HG03139 (cell line): Measurements from ENCODE around the gene ITGA5.
A peak's percentile ranks its signal among the peaks of the same experiment; 100 is the strongest.

Experiments
- ATAC-seq: cut with Tn5 transposase; IDR thresholded peaks from one replicate; pipeline ENCODE4 v1.9.1; 2021; ENCODE audit not compliant: unreplicated experiment

ITGA5 gene

DNA sequence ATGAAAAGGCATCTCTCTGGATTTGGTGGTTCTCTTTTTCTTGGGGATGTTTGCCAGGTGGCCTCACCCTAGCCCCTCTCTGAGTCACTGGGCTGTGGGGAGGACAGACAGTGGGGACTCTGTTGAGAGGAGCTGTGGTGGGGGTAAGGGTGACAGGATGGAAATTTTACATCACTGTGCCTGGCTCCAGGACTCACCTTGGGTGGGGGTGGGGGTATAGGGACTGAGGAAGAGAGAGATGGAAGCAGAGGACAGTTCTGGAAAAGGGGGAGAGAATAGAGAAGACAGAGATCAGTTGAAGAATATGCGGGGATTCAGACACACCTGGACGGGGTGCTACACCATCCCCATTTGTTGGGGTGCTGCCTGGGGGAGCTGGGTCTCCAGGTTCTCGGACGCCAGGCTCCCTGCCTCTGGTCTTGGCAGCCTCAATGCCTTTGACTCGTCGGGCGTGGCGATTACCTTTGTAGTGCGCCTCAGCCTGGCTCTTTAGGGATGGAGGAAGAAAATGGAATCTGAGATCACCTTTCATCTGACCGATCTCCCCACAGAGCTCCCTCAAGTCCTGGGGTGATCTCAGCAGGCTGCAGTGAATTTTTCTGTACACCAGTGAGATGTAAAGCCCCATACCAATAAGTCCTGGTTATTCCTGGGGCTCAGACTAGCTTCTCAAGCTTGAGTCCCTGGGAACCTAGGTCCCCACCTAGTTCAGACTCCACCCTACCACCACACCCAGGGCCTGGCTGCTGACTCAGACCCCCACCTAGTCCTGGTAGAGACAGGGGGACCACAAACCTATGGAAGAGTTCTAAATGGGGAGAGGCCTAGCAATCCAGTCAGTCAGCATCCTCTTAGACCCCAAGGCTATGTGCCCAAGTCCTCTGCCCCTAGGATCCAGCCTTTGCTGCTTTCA lies 45.2 kb downstream of the ITGA5 start:
- ATAC-seq, result no peak

- no peak for ATAC-seq
Observed at GRCh38 chr12:54372113-54372806, 46.8 kb downstream of the ITGA5 start.

- ATAC-seq, result no peak
Observed at GRCh38 chr12:54371328-54372112, 47.5 kb downstream of the ITGA5 start.

- no peak for ATAC-seq
Observed at GRCh38 chr12:54370171-54370730, 48.8 kb downstream of the ITGA5 start.

DNA sequence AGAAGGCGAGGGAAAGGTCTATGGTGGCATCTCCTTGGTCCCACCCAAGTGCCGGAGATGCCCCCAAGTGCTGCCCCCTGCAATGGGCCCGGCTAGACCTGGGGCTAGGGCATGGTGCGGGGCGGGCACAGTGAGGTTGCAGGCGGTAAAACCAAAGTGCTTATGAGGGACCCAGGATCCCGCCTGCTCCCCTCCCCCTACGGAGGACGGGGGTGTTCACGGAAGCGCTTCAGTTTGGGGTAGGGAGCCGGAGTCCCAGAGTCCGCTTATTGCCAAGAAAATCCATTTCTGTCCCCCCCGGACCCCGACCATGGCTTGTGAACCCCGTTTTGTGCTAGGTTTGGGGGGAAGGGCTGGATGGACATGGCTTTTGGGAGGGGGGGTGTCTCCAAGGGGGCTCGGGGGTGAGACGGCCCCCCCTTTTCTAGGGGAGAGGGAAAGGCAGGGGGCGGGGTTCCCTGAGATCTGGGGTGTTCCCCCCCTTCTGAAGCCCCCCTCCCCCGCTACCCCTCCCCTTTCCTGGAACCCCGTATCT lies 49.4 kb downstream of the ITGA5 start:
- ATAC-seq, result no peak

- no peak for ATAC-seq
Observed at GRCh38 chr12:54368709-54369596, 50.1 kb downstream of the ITGA5 start.

GRCh38 chr12:54368025-54368708 lies 50.9 kb downstream of the ITGA5 start:
- ATAC-seq, result no peak

DNA sequence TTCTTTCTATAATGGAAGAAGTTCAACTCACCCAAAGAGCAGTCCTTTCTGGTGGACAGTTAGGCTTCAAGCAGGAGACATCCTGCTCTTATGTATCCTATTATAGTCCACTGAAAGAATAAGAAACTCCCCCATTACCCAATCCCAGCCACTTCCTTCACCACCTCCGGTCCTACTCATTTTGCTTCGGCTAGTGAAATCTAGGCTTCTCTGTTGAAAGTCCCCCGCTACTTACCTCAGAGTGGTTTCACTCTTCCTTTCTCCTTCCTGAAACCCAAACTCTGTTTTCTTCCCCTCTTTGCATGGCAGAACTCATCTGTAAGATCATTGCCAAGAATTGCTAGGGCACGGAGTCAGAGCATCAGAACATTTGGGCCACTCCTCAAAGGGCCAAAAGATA lies 54.7 kb downstream of the ITGA5 start, which contains the start of gene GPR84:
GPR84 (minus strand) TSS at position 74 of the 400 bp plus-strand sequence. CDS start 635 bp downstream, outside the sequence.
- no peak for ATAC-seq

- no peak for ATAC-seq
Observed at GRCh38 chr12:54363618-54364017, 55.4 kb downstream of the ITGA5 start.

GRCh38 chr12:54363047-54363446 lies 56.0 kb downstream of the ITGA5 start:
- no peak for ATAC-seq

- ATAC-seq, result no peak
Observed at GRCh38 chr12:54360717-54361456, 58.2 kb downstream of the ITGA5 start.

DNA sequence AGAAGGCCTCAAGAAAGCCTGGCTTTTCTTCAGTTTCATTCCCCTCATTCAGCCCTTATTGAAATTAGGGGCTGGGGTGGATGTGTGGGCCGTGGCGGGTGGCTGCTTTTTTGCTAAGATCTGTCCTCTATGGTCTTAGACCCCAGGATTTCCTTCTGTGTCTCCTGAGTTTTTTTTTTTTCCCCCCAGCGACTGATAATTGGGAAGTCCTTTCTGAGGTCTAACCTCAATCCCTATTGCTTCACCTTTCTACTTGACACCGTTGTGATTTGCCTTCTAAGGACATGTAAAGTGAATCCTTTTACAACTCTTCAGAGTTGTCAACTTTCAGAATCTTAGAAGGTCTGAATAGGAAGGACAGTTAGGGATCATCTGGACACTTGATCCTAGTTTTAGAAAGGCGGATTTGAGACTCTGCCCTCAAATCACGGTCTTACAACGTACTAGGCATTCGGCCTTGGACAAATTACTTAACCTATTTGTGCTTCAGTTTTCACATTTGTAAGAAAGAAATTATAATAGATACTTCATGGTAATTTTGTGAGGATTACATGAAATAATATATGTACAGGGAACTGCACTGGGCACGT lies 59.2 kb downstream of the ITGA5 start:
- ATAC-seq, result no peak

DNA sequence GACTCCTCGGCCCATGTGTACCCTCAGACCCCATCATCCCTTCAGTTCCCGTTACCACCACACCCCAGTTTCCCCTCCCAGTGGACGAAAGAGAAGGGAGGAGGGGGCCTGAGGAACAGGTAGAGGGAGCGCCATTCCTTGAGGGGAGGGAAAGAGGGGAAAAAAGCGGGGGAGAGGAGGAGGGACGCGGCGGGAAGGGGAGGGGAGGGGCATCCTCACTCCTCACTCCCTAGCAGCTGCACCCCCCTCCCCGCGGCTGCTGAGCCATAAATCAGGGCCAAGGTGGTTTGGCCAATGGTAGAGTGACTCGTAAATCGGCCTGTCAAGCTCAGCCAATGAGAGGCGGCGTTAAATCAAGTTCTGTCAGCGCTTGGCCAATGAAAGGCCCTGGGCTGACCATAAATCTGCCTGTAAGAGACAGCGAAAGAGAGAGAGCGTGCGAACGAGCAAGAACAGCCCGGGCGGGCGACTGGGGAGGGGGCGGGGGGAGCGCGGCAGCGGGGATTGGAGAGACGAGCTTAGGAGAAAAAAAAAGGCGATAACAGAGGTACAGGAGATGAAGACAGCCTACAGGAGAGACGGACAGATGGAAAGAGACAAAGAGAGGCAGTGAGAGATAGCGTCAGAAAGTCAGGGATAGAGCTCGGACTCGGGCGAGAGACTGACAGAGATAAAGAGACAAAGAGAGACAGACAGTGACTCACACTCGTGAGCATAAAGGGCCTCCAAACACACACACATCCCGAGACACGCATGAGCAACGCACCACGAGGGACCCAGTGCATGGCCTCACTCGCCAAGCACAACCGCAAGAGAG lies 59.9 kb downstream of the ITGA5 start:
- ATAC-seq, result peak; percentile 97

DNA sequence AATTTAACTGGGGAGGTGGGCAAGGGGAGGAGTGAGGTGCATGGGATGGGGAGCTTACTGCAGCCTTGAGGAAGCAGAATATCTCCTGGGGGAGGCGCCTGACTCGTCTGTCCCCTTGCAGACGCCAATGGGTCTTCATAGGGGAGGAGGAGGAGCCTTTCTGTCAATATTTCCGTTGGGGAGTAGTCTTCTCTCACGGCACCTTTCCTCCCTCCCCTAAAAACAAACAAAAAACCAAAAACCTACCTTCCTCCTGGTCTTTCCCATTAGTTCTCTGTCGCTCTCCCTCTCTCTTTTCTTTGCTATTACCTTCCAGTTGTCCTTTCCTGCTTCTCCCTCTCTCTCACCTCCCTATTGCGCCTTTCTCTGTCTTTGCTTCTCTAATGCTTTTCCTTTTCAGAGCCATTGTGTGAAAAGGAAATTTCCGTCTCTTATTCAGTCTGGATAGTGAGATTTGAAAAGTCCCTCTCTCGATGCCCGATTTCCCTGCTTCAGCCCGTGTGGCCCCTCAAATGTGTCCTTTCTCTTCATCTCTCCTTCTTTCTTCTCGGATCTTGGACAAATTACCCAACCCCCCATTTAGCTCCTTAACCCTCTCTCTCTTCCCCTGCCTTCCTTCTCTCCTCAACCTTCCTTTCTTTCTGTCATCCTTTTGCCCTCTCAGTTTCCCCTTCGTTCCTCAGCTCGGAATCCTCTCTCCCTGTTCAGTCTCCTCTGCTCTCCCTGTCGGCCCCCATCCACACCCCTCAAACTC lies 60.7 kb downstream of the ITGA5 start:
- no peak for ATAC-seq

DNA sequence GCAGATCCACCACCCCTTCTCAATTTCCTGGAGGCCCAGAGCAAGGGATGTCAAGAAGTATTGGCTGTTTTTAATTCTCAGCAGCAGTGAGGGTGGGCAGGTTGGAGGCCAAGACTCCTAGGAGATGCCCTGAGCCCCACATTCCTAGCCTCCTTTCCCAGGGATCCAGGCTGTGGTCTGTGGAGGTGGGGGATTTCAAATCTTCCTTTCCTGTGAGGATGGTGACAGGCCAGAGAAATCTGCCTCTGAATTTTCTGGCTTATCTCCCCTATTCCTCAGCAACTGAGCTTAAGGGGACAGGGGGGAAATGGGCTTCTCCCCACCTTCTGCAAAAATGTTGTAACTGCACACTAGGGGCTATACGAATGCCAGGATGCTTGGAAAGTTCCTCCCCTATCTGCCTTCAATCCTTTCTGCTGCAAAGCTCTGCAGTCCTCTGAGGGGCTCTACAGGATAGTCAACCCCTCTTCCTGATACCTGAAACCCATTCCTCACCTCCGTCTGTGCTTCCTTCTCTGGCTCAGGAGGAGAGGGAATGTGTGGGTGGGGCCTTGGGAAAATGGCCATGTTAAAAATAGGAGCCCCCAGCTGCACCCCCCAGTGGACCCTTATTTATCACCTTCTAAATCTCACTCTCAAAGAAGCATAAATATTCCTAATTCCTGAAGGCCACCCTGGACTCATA lies 61.4 kb downstream of the ITGA5 start:
- no peak for ATAC-seq

DNA sequence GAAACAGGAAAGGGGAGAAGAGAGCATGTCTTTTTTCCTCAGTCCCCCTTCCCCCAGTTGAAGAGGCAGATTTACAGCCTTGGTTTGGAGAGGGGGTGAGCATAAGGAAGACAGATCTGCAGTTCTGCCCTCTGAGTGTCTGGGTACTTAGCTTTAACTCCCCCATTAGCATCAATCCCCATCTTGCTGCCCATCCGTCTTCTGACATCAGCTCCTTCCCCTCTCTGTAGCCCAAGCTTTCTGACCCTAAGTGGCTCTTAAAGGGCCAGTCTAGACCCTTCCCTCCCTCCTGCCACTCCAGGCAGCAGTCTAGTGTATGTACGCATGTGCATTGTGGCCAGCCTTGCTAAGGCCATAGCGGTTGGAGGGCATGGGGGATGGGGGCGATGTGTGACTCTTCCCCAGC lies 62.1 kb downstream of the ITGA5 start:
- no peak for ATAC-seq
